ENCODE measurements around the gene ANKLE1.
A peak's percentile ranks its signal among the peaks of the same experiment; 100 is the strongest.

DNA sequence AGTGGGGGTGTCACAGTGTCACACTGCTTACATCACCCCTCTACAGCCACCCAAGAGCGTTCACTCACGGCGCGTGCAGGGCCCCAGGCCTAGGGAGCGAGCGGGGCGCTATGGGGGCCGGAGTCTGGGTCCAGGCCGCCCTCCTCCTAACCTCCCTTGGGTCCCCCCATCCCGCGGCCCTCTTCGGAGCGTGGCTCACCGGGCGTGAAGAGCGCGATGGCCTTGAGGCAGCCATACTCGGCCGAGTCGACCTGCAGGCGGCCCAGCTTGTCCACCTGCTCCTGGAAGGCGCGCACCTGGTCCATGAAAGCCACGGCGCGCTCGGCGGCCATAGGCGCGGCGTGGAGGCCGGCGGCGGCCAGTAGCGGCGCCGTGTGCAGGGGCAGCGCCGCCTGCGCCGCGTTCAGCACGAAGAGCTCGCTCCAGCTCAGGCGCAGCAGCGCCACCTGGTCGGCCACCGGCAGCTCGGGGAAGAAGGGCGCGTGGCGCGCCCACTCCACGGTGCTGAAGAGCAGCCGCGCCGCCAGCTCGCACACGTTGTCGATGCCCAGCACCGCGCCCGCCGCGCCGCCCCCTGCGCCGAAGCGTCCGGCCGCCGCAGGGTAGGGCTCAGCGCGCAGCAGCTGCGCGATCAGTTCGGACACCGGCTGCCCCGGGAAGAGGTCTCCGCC is 46.3 kb upstream of the ANKLE1 start:
- TF ChIP-seq EZH2phosphoT487 (IDR thresholded peaks at IDR 0.05; ENCODE audit: borderline replicate concordance, low read length): no peak
- TF ChIP-seq, protein P1, sequence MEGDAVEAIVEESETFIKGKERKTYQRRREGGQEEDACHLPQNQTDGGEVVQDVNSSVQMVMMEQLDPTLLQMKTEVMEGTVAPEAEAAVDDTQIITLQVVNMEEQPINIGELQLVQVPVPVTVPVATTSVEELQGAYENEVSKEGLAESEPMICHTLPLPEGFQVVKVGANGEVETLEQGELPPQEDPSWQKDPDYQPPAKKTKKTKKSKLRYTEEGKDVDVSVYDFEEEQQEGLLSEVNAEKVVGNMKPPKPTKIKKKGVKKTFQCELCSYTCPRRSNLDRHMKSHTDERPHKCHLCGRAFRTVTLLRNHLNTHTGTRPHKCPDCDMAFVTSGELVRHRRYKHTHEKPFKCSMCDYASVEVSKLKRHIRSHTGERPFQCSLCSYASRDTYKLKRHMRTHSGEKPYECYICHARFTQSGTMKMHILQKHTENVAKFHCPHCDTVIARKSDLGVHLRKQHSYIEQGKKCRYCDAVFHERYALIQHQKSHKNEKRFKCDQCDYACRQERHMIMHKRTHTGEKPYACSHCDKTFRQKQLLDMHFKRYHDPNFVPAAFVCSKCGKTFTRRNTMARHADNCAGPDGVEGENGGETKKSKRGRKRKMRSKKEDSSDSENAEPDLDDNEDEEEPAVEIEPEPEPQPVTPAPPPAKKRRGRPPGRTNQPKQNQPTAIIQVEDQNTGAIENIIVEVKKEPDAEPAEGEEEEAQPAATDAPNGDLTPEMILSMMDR (IDR thresholded peaks at IDR 0.05; ENCODE audit: low read depth, low read length, poor library complexity, severe bottlenecking): peak; percentile 61
